H1 (cell line): ENCODE data around the gene SLC12A7.

Experiments used
- CTCF ChIP-seq, 3 experiments: IDR thresholded peaks; 1 replicate in 2 of 3; 2 replicates in 1 of 3; pipeline versions ENCODE4 v1.5.1 to v1.6.1; 2011; ENCODE audit warnings: low read length in 3 of 3, mild to moderate bottlenecking in 3 of 3, inconsistent platforms in 2 of 3, low read depth in 1 of 3, moderate library complexity in 1 of 3; ENCODE audit not compliant: insufficient read depth in 1 of 3; ENCODE audit errors: control extremely low read depth in 1 of 3
- POLR2A ChIP-seq, 2 experiments: IDR thresholded peaks; 1 replicate in 1 of 2; 2 replicates in 1 of 2; pipeline ENCODE4 v1.6.1; 2011; ENCODE audit warnings: low read depth in 2 of 2, low read length in 2 of 2, mild to moderate bottlenecking in 2 of 2; ENCODE audit errors: control extremely low read depth in 1 of 2
- TF ChIP-seq, protein P1 (sequence below): IDR thresholded peaks from 2 replicates; pipeline ENCODE4 v1.6.1; 2011; ENCODE audit warnings: low read depth, mild to moderate bottlenecking, low read length; ENCODE audit not compliant: insufficient read depth

- TF ChIP-seq POLR2A (IDR thresholded peaks at IDR 0.05; ENCODE audit: control extremely low read depth in 1 of 2, low read depth in 2 of 2, low read length in 2 of 2) (no peak), CTCF (IDR thresholded peaks at IDR 0.05; ENCODE audit: control extremely low read depth in 1 of 3, insufficient read depth in 1 of 3, low read depth in 1 of 3, low read length in 3 of 3) (no peak)
- TF ChIP-seq, protein P1, sequence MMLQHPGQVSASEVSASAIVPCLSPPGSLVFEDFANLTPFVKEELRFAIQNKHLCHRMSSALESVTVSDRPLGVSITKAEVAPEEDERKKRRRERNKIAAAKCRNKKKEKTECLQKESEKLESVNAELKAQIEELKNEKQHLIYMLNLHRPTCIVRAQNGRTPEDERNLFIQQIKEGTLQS: no peak
Measured at GRCh38 chr5:1101961-1102713, 9.7 kb downstream of the SLC12A7 start.
